NB4 (cell line): ENCODE measurements around the gene CREB3L4.

Experiments used
- POLR2A ChIP-seq: IDR thresholded peaks from 2 replicates; pipeline ENCODE4 v1.6.1; 2011; ENCODE audit warnings: mild to moderate bottlenecking; ENCODE audit not compliant: insufficient read length; ENCODE audit errors: extremely low read depth
- TF ChIP-seq, protein P1 (sequence below): IDR thresholded peaks from one replicate; pipeline ENCODE4 v1.5.1; 2012; ENCODE audit warnings: low read depth, low read length
- TF ChIP-seq, protein P2 (sequence below): IDR thresholded peaks from 2 replicates; pipeline ENCODE4 v1.6.1; 2011; ENCODE audit warnings: low read depth, low read length

- no peak for TF ChIP-seq POLR2A
- TF ChIP-seq, protein P1, sequence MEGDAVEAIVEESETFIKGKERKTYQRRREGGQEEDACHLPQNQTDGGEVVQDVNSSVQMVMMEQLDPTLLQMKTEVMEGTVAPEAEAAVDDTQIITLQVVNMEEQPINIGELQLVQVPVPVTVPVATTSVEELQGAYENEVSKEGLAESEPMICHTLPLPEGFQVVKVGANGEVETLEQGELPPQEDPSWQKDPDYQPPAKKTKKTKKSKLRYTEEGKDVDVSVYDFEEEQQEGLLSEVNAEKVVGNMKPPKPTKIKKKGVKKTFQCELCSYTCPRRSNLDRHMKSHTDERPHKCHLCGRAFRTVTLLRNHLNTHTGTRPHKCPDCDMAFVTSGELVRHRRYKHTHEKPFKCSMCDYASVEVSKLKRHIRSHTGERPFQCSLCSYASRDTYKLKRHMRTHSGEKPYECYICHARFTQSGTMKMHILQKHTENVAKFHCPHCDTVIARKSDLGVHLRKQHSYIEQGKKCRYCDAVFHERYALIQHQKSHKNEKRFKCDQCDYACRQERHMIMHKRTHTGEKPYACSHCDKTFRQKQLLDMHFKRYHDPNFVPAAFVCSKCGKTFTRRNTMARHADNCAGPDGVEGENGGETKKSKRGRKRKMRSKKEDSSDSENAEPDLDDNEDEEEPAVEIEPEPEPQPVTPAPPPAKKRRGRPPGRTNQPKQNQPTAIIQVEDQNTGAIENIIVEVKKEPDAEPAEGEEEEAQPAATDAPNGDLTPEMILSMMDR, result no peak
- TF ChIP-seq, protein P2, sequence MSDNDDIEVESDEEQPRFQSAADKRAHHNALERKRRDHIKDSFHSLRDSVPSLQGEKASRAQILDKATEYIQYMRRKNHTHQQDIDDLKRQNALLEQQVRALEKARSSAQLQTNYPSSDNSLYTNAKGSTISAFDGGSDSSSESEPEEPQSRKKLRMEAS, result no peak
Measured at GRCh38 chr1:153963850-153964331, 3.8 kb upstream of the CREB3L4 start.
